ENCODE results near the gene HOXB6.
A peak's percentile ranks its signal among the peaks of the same experiment; 100 is the strongest.

Gene HOXB6

DNA sequence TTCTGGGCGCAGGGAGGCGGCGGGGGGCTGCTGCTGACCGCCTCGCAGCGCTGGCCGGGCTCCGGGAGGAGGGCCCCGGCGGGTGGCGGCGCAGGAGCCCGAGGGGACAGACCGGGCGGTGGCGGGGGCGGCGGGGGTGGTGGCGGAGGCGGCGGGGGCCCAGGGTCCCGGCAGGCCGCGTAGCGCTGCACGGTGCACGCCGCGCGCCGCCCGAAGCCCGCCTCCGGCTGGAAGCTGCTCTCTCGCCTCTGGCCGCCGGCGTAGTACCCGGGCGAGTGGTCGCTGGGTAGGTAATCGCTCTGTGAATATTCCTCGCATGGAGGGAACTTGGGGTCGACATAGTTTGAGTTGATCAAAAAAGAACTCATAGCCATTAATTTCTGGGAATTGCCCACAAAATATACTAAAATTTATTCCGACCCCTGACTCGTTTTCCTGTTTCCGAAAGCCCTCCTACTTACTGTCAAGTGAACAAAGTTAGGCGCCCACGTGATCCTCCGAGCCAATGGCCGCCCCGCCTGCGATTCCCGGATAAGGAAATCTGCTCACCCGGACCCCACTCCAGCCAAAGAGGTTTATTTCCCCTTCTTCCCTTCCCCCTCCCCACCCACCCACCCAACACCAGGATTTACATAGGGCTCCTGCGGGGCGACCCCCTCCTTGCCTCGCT is 26.7 kb downstream of the HOXB6 start, which contains the start of gene HOXB4:
Gene HOXB4, minus strand, starts transcription at position 405 of the 670 bp plus-strand sequence. Its CDS starts 31 bp downstream, at position 374.
- DNase-seq, result peak; percentile 75

DNA sequence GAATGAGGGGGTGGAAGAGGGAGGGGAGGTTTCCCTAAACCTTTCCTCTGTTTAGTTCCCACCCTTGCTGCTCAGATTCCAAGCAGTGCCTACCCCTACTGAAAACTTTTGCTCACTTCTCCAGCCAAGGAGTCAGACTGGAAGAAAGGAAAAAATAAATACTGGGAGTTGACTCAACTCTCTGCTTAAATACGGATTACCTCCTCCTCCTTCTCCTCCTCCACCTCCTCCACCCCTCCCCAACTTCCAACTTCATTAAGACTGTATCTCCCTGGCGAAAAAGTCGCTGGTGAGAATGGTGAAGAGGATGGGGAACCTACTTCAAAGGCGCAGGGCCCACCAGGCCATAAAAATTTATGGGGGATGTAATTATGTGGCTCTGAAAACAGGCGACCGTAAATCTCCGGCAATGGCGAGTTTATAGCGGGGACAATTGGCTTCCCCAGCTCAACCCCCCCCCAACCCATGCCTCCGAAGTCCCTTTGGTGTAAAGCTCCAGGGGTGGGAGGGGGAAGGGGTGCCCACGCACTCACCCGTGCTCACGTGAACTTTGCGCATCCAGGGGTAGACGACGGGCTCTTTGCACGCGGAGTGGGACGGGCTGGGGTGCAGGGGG is 27.3 kb downstream of the HOXB6 start:
- DNase-seq, result peak; percentile 59

DNA sequence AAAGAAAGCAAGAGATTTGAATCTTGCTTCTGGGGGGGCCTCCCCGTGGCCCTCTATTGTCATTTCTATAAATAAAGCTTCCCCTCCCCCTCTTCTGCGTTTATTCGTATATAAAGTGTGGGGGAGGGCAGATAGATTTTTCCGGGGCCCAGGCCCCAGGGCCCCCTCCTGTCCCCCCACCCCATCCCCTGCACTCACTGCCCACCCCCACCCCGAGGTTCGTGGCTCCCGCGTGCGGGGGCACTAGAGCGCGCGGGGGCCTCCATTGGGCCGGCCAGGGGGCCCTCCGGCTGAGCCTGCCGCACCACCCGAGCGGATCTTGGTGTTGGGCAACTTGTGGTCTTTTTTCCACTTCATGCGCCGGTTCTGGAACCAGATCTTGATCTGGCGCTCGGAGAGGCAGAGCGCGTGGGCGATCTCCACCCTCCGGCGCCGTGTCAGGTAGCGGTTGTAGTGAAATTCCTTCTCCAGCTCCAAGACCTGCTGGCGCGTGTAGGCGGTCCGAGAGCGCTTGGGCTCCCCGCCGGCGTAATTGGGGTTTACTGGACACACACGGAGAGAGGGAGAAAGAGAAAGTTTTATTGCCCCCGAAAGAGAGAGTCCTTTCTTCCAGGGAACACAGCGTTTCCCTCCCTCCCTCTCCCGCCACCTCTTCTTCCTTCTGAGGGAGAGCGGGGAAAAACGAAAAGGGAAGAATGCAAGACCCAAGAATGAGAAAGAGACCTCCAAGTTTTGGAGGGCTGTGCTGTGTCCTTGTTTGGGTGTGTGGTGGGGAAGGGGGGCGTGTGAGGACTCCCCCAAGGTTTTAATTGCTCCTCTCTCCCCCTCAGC is 28.1 kb downstream of the HOXB6 start:
- peak; percentile 90 for DNase-seq

DNA sequence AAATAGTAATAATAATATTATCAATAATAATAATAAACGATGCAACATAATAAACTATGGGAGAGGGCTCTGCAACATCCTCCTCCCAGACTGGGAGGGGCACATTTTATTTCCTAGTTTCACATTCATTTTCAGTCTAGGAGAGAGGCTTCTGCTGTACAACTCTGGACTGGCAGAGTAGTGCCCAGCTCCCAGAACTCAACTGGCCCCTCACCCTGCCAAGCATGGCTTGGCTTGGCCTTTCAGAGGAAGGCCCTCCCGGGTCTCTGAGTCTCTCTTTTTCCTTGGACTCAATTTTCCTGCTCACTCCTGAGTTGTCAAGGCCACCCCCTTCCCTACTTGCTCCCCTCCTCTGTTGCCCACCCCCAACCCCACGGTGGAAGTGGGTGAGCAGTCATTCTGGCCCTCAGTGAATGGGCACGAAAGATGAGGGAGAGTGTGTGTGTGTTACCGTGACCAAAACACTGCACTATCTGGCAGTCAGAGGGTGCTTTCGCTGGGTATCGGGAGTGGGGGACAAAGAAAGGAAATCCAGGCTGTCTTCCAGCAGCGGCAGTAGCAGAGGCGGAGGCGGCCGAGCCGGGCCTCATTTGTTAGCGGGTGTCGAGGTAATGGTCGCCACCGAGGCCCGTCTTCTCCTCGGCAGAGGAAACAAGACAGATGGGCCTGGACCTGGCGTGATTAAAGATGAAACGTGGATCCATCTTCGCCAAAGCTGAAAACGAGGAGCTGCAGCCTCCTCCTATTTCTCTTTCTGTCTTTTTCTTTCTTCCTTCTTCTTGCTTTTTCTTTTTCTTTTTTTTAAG is 28.9 kb downstream of the HOXB6 start:
- no peak for DNase-seq

DNA sequence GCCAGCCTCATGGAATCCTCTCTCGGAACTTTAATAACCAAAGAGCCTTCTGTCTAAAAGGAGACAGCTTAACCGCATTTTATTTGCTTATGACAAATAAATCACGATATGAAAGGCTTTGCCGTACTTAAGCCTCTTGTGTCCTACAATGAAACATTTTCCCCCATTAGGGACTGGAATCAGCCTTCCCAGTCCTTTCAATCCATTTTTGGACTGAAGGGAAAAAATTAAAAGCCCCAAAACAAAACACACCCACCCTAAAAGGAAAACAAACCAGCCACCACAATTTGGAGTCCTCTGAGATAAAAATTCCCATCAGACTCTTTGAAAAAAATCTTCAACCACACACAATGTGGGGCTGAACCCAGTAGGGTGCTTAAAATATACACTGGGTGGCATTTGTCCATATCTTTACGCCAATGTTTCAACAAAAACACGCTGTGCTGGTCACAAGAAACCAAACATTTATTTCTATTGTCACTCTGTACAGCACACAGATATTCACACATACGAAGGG is 29.7 kb downstream of the HOXB6 start:
- DNase-seq, result no peak

DNA sequence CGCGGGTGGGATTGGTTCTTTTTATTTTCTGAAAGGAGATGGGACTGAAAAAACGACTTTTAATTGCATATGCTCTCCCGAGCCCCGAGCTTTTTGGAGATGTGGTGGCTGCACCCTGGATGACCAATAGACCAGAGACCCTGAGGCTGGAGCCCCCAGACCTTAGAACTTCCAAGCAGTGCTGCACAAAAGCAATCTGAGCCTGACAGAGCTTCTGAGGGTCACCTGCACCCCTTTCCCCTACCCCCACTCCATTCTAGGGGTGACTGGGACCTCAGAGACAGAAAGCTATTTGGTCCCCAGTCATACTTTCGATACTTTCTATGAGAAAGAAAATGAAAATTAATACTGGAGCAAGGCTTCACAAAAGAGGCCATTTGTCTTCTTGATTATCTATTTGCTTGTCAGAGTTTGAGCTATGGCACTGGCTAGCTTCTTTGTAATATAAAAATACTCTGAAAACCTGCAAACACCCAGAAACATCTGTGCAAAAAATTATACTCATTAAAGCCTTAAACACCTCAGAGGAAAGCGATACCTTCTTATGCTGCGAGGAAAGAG is 30.2 kb downstream of the HOXB6 start:
- DNase-seq, result no peak

DNA sequence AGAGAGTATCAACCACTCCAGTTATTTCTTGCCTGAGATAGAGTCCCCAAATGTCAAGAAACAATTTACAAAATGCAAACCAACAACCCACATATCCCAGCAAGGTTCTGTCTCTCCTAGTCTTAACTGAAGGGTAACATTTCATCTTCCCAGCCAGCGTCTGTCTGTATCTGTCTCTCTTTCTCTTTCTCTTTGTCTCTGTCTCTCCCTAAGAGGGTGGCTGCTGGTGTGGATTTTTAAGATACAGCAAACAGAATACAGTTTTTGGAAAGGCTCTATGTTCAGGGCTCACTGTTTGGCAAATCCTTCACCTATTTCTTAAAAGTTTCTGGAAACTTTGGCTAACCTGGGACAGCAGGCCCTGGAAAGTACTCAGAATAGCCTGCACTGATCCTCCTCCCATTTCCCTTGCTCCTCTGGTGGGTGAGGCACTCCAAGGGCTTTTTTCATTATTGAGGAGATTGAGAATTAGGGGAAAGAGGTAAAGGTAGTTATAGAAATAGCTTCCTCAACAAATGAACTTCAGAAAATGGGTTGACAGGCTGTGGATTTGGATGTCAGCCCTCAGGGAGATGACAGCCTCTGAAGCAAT is 32.9 kb downstream of the HOXB6 start:
- no peak for DNase-seq

DNA sequence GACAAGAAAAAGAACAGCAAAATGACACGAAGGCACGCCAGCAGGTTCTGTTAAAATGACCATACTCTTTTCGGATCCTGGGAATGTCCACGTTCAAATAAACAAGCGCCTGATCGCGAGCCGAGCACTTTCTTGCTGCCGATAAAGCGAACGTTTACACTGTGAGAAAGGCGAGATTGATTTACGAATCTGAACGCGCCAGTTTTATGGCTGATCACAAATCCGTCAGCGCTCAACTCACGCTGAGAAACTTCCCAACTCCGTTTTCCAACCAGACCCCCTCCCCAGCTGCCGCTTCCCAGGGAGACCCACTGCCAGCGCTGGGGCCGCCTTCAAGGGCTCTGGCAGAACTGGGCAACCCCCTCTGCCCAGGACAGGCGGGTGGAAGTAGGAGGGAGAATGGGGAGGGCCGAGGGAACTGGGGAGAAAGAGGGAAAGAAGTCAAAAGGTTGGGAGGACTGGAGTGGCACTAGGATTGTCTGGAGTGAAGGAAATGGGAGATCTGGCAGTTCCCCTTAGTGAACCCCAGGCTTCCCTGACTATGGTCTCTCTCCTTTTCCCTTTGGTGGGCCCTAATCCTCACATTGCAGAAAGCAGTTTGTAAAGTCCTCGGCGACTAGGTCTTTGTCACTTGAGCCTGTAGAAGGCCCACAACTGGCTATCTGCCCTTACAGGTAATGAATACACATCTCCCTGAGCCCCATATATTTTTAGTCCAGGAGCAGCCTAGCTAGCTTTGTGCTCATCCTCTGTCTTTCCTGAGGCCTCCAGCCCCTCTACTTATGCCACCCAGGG is 33.6 kb downstream of the HOXB6 start:
- no peak for DNase-seq

DNA sequence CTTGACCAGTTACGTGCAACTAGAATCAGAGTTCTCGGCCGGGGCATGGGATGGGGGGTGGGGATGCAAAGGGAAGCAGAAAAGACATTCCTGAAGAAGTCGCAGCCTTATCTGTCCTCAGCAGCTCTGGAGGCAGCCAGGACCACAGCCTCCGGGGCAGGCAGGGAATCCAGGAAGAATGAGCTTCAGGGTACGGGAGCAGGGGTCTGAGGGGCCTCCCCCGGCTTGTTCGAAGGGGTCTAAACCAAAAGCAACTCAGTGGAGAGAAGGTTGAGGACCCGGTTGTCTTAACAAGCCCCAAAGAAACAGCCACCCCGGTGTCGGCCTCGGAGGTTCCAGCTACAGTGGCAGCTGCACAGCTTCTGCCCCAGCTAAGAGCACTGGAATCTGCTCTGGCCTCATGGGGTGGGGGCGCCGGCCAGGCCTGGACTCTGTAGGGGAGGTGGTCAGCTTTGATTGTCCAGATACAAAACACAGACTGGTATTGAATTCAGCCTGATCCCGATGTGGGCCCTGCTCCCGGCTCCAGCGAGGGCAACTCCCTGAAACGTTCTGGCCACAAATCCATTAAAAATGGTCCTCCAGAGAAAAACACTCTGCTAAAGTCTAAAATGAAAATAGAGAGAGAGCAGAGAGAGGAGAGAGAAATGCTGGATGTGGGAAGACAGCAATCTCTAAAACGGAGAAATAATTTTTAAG is 34.3 kb downstream of the HOXB6 start:
- no peak for DNase-seq

DNA sequence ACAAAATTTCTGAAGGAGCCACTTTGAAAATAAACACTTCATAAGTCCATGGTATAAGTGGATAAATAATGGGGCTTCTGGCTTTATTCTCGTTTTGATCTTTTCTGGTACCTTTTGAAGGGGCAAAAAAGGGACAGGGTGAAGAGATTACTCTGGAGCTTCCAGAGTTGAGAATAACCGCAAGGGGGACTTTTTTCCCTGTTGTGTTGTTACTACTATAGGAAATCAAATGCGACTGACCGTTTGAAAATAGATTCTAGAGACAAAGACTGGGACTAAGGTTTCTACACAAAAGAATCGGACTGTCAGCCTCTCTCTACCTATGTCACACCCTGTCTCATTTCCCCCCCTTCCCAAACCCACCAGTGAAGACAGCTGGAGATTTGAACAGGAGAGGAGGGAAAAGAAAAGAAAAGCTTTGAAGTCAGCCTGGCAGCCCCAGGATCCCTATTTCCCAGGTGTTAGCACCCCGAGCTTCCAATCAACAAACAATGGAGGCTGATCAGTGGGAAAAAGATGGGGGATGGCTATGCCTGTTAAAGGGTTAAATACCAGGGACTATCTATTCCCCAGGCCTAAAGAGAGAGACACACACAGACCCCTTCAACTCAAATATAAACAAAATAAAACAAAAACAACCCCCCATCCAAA is 35.0 kb downstream of the HOXB6 start:
- no peak for DNase-seq

DNA sequence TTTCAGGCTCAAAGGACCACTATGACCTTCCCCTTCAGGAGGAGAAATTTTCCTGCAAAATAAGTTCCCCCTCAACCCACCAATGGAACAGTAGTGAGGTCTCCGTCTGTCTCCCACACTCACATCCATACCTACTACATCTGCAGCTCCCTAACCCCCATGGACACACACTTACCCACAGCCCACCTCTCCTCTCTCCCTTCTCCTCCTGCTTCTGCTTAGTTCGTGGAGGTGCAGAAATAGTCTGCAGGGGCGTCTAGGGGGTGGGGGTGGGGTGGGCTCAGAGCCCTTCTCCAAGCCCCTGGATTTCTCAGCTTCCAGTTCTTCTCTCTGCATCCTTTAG is 35.6 kb downstream of the HOXB6 start:
- DNase-seq, result no peak

DNA sequence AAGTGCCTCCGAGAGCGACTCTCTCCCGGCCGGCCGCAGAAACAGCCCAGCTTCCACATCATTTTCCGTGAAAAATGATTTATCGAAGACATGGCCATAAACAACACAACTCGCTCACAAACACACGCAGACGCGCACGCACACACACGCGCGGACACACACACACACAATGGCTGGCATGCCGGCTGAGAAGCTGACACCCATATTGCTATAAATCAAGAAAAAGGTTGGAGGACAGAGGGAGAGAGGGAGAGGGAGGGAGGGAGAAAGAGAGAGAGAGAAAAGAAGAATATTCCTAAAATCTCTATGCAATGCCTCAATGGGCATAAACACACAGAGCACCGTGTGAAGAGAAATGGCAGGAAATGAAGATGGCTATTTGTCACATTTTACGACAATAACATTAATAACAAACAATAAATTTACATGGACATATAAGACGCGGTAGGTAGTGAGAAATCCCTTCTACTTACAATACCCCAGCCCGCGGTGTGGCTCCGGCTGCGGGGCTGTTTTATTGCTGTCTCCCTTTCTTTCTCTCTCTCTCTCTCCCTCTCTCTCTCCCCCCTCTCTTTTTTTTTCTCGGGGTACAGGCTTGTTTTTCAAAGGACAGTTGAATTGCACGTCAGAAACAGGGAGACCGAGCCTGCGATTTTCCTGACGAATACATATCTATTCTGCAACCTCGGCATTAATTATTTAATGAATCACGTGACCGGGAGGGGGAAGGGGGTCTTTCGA is 36.1 kb downstream of the HOXB6 start:
- DNase-seq, result no peak

DNA sequence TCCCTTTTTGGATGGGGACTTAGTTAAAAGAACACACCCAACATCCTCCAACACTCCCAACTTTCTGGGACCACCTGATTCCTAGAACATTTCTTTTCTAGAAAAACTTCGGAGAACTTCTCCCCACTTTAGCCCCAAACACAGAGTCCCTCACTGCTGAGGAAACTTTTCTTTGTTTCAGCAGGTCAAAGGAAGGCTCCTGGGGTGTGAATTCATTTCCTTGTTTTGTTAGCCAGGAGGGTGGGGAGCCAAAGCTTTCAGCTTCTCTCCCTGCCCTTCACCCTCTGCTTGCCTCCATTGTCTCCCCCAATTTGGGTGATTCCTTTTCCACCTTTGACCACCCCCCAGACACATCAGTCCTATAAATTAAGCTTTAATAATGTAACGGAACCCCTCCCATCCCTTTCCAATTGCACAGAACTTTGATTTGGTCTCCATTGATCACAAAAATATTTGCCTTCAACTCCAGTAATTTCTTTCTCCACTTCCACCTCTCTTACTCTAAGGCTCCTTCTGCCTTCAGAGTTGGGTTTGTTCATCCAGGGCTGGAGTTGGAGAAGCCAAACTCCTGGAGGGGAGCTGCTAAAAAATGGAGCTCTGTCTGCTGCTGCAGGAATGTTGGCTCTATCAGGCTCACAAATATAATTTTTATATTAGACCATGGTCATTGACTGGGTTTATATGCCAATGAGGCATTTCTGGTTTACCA is 37.0 kb downstream of the HOXB6 start:
- no peak for DNase-seq

DNA sequence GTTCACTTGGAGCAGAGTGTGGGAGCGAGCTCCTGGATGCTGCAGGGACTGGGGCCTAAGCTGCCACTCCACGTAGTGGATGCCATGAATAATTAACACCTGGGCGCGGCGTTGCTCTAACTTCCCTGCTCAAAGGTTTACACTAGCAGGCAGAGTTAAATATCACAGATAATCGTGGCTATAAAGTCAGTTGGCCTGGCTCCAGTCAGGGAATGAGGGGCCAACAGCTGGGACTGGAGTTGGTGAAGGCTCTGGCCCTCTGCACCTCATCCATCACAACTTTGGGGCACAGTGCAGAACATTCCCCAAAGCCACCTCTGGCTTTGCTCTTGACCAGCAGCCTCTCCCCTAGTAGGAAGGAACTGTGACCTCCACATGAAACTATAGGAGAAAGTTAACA is 37.6 kb downstream of the HOXB6 start:
- no peak for DNase-seq

DNA sequence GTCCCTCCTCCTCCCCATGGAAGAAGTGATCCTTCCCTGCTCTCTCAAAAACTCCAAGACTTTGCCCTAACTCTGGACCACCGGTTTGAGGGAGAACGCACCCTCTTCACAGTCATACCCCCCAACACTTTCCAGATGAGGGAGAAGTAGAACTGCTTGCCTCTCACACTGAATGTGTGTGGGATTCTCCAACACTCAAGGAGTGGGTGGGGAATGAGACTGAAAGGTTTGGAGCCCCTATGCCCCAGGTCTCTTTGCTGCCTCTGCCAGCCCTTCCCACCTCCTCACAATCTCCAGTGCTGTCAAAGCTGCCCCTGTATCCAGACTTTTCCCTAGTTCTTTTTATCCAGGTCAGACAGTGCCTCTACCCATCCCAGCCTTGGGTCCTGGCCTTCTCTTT is 38.1 kb downstream of the HOXB6 start:
- no peak for DNase-seq

DNA sequence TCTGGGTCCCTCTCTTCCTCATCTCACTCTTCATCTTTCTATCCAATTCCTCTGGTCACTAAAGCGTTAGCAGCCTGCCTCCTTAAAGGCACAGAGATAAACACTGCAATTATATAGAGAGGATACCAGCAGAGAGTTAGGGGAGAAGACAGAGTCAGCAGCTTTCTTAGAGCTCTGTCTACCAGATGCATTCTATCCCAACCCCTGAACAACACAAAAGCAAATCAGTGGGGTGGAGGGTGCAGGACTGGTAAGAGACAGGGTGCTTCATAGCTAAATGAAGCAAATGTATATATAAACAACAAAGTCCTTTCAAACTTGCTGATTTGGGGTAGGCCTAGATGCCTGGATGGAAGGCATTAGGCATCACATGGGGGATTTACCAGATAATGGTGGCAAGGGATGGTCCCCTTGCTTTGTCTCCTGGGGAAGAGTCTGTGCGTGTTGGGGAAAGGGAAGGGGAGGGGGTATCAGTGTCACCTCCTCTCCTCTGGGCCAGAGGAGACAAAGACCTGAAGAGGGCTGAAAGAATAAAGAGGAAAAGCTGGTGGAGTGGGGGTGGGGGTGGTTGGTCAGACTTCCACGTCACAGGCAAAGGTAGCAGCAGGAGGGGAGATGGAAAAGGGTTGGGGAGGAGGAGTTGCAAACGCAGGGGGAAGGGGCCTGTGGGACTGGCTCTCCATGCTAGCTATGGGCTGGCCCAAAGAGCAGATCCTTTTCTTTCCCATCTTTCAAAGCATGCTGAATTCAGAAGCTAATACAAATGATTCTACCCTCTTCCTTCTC is 38.7 kb downstream of the HOXB6 start:
- DNase-seq, result no peak

DNA sequence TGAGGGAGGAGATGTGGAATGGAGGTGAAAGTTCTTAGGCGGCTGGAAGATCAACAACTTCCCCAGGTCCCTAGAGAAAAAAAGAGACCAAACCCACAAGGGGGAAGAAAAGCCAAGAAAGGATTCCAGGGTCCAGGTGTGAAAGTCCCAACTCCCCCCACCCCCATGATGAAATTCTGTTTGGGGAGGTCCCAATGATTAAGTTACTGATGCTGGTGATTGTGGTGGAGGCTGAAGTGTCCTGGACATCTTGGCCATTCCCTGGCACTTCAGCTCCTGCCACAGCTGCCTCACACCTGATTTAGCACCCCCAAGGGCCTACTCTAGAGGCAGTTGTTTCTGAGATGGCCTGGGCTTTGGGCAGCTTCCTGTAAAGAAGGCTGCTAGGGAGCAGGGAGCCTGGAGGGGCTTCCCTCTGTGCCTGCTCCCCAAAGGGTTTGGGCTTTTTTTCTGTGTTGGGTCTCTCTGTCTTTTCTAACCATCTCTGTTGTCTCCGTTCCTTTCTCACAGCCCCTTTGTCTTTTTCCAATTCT is 39.7 kb downstream of the HOXB6 start:
- no peak for DNase-seq
